Activated naive CD4-positive, alpha-beta T cell treated with anti-CD3 and anti-CD28 coated beads, Interleukin-2, amount 50 U/mL, for 72 hours (primary cell): ENCODE results near the gene ZNF462. TPM values are rescaled to one million over a fixed set of nuclear protein-coding genes. Genes with fewer than 3 reads are reported as not detected.

Source experiments
- ATAC-seq, 2 donors: fragments of 150-1000 bp; cut with Tn5 transposase; 2 replicates each; pipeline ENCODE4 v1.10.0; 2021; ENCODE audit warnings: mild to moderate bottlenecking in 2 of 2, moderate library complexity in 2 of 2
- DNase-seq, 2 donors: peaks; one replicate each; pipeline ENCODE4 v3.0.0; 2021 to 2022; ENCODE audit warnings: low spot score in 2 of 2
- H3K27ac Mint-ChIP-seq, 2 donors: one replicate each; pipeline ENCODE4 v1.8.0; 2022; ENCODE audit warnings: mild to moderate bottlenecking in 2 of 2, mixed read lengths in 2 of 2
- H3K36me3 Mint-ChIP-seq, 2 donors: one replicate each; pipeline ENCODE4 v1.8.0; 2022; ENCODE audit warnings: mixed read lengths in 2 of 2
- H3K9me3 Mint-ChIP-seq, 2 donors: one replicate each; pipeline ENCODE4 v1.8.0; 2022; ENCODE audit warnings: mixed read lengths in 2 of 2
- total RNA-seq, 2 donors: library from RNA; stranded (reverse); gene quantifications; one replicate each; pipeline ENCODE4 v1.2.3, GENCODE V29; 2022

The ZNF462 gene
- total RNA-seq, 2 donors from 2014 or later: 0.20 to 0.41 TPM

- Mint-ChIP-seq H3K9me3 (peaks cover 0 to 5% of the 10 kb centered on the region in 2 donors), H3K27ac (no peak overlapping the region), H3K36me3 (no peaks in the 10 kb centered on the region)
- ATAC-seq (no peak), DNase-seq (no peak)
Observed at GRCh38 chr9:106875529-106875928, 12.6 kb downstream of the ZNF462 start.

- no peak for DNase-seq
- ATAC-seq: no peak
- Mint-ChIP-seq H3K27ac (no peak overlapping the region), H3K9me3 (no peaks in the 10 kb centered on the region), H3K36me3 (no peaks in the 10 kb centered on the region)
Observed at GRCh38 chr9:106877345-106877744, 14.4 kb downstream of the ZNF462 start.

- Mint-ChIP-seq H3K9me3 (peaks cover 4 to 5% of the 10 kb centered on the region in 2 donors), H3K27ac (no peak overlapping the region), H3K36me3 (no peaks in the 10 kb centered on the region)
- ATAC-seq: no peak
- DNase-seq: no peak
Observed at GRCh38 chr9:106878081-106878837, 15.3 kb downstream of the ZNF462 start.

GRCh38 chr9:106878934-106879333, 16.0 kb downstream of the ZNF462 start:
- DNase-seq: no peak
- H3K27ac Mint-ChIP-seq: no peak overlapping the region

GRCh38 chr9:106879439-106879882, 16.5 kb downstream of the ZNF462 start:
- no peak for DNase-seq
- Mint-ChIP-seq H3K9me3 (peaks cover 4 to 5% of the 10 kb centered on the region in 2 donors), H3K36me3 (no peaks in the 10 kb centered on the region), H3K27ac (no peak overlapping the region)
- ATAC-seq: no peak

More at GRCh38 chr9:106878934-106879333, 16.0 kb downstream of the ZNF462 start:
- H3K9me3 Mint-ChIP-seq: peaks cover 4 to 5% of the 10 kb centered on the region in 2 donors
- H3K36me3 Mint-ChIP-seq: no peaks in the 10 kb centered on the region
- no peak for ATAC-seq

GRCh38 chr9:106880081-106880480, 17.1 kb downstream of the ZNF462 start:
- Mint-ChIP-seq H3K36me3 (no peaks in the 10 kb centered on the region), H3K27ac (no peak overlapping the region), H3K9me3 (peaks cover 4 to 5% of the 10 kb centered on the region in 2 donors)
- no peak for ATAC-seq
- DNase-seq: no peak

GRCh38 chr9:106880863-106881262, 17.9 kb downstream of the ZNF462 start:
- Mint-ChIP-seq H3K36me3 (no peaks in the 10 kb centered on the region), H3K27ac (no peak overlapping the region), H3K9me3 (peaks cover 4 to 5% of the 10 kb centered on the region in 2 donors)
- no peak for ATAC-seq
- no peak for DNase-seq

GRCh38 chr9:106883030-106883429, 20.1 kb downstream of the ZNF462 start:
- ATAC-seq (no peak), DNase-seq (no peak)
- H3K9me3 Mint-ChIP-seq: peaks cover 4 to 5% of the 10 kb centered on the region in 2 donors
- no peak overlapping the region for H3K27ac Mint-ChIP-seq
- no peaks in the 10 kb centered on the region for H3K36me3 Mint-ChIP-seq

GRCh38 chr9:106883626-106884190, 20.7 kb downstream of the ZNF462 start:
- H3K27ac Mint-ChIP-seq: no peak overlapping the region
- ATAC-seq (no peak), DNase-seq (no peak)
- H3K36me3 Mint-ChIP-seq: no peaks in the 10 kb centered on the region
- peaks cover 4 to 5% of the 10 kb centered on the region in 2 donors for H3K9me3 Mint-ChIP-seq

- H3K9me3 Mint-ChIP-seq: peaks cover 12 to 15% of the 10 kb centered on the region in 2 donors
- no peak for DNase-seq
- H3K36me3 Mint-ChIP-seq: no peaks in the 10 kb centered on the region
- no peak for ATAC-seq
- no peak overlapping the region for H3K27ac Mint-ChIP-seq
Observed at GRCh38 chr9:106885451-106885850, 22.5 kb downstream of the ZNF462 start.

- H3K27ac Mint-ChIP-seq: no peak overlapping the region
- DNase-seq: no peak
- no peaks in the 10 kb centered on the region for H3K36me3 Mint-ChIP-seq
- peaks cover 12 to 15% of the 10 kb centered on the region in 2 donors for H3K9me3 Mint-ChIP-seq
- no peak for ATAC-seq
Observed at GRCh38 chr9:106886111-106887046, 23.4 kb downstream of the ZNF462 start.

GRCh38 chr9:106887066-106887465, 24.1 kb downstream of the ZNF462 start:
- Mint-ChIP-seq H3K27ac (no peak overlapping the region), H3K36me3 (no peaks in the 10 kb centered on the region), H3K9me3 (peaks cover 12 to 15% of the 10 kb centered on the region in 2 donors)
- DNase-seq: no peak
- ATAC-seq: no peak

GRCh38 chr9:106889061-106889590, 26.2 kb downstream of the ZNF462 start:
- no peak for ATAC-seq
- peaks cover 7 to 10% of the 10 kb centered on the region in 2 donors for H3K9me3 Mint-ChIP-seq
- DNase-seq: no peak
- peak overlapping the region in 1 of 2 donors; percentile 14 for H3K27ac Mint-ChIP-seq
- H3K36me3 Mint-ChIP-seq: no peaks in the 10 kb centered on the region

GRCh38 chr9:106890608-106891007, 27.6 kb downstream of the ZNF462 start:
- H3K36me3 Mint-ChIP-seq: no peaks in the 10 kb centered on the region
- ATAC-seq (no peak), DNase-seq (no peak)
- peaks cover 7 to 10% of the 10 kb centered on the region in 2 donors for H3K9me3 Mint-ChIP-seq
- H3K27ac Mint-ChIP-seq: no peak overlapping the region

- Mint-ChIP-seq H3K9me3 (peaks cover 7 to 10% of the 10 kb centered on the region in 2 donors), H3K27ac (no peak overlapping the region), H3K36me3 (no peaks in the 10 kb centered on the region)
- ATAC-seq (no peak), DNase-seq (no peak)
Observed at GRCh38 chr9:106891286-106891685, 28.3 kb downstream of the ZNF462 start.

- Mint-ChIP-seq H3K36me3 (no peaks in the 10 kb centered on the region), H3K9me3 (peaks cover 7 to 10% of the 10 kb centered on the region in 2 donors), H3K27ac (no peak overlapping the region)
- ATAC-seq (no peak), DNase-seq (no peak)
Observed at GRCh38 chr9:106892632-106893031, 29.7 kb downstream of the ZNF462 start.
